Spleen (tissue), 11 donors: ENCODE measurements around the gene ZNF778. TPM values are rescaled to one million over a fixed set of nuclear protein-coding genes. Genes with fewer than 3 reads are reported as not detected.
A peak's percentile ranks its signal among the peaks of the same experiment; 100 is the strongest.
"Not testable (repeated sequence)": the region's sequence is repeated elsewhere in the genome, so short reads cannot be mapped to it uniquely, and the experiment has no call there.

Experiments
- DNase-seq: peaks from one replicate; pipeline ENCODE4 v3.0.0-alpha.2; 2020
- H3K27ac ChIP-seq, 8 donors: fragments of 200-600 bp; sonication (generic) in 7 of 8; 1 replicate in 4 of 8; 2 replicates in 4 of 8; pipeline versions ENCODE4 v1.5.0 to v1.8.0; 2016 to 2021; ENCODE audit warnings: inconsistent platforms in 4 of 8, mild to moderate bottlenecking in 4 of 8, moderate library complexity in 1 of 8
- H3K27me3 ChIP-seq, 7 donors: fragments of 200-600 bp; sonication (generic) in 6 of 7; replicated peaks in 1 of 7; 1 replicate in 4 of 7; 2 replicates in 3 of 7; pipeline versions ENCODE4 v1.5.0 to v1.8.0; 2016 to 2021; ENCODE audit warnings: inconsistent platforms in 3 of 7, mild to moderate bottlenecking in 1 of 7
- H3K36me3 ChIP-seq, 6 donors: fragments of 200-600 bp; sonication (generic) in 5 of 6; 1 replicate in 4 of 6; 2 replicates in 2 of 6; pipeline versions ENCODE4 v1.5.0 to v1.8.0; 2016 to 2021; ENCODE audit warnings: inconsistent platforms in 2 of 6
- H3K4me1 ChIP-seq, 6 donors: fragments of 200-600 bp; sonication (generic) in 5 of 6; 1 replicate in 3 of 6; 2 replicates in 3 of 6; pipeline versions ENCODE4 v1.5.0 to v1.8.0; 2016 to 2021; ENCODE audit warnings: inconsistent platforms in 3 of 6
- H3K4me3 ChIP-seq, 8 donors: fragments of 200-600 bp; sonication (generic) in 7 of 8; 1 replicate in 4 of 8; 2 replicates in 4 of 8; pipeline versions ENCODE4 v1.5.0 to v1.8.0; 2016 to 2021; ENCODE audit warnings: inconsistent platforms in 4 of 8, mild to moderate bottlenecking in 4 of 8, moderate library complexity in 2 of 8
- H3K9me3 ChIP-seq, 8 donors: fragments of 200-600 bp; sonication (generic) in 7 of 8; 1 replicate in 4 of 8; 2 replicates in 4 of 8; pipeline versions ENCODE4 v1.5.0 to v1.8.0; 2016 to 2021; ENCODE audit warnings: inconsistent platforms in 4 of 8
- POLR2A ChIP-seq, 3 donors: fragments of 450-650 bp; IDR thresholded peaks; one replicate each; pipeline ENCODE4 v1.5.1; 2017; ENCODE audit warnings: antibody characterized with exemption in 3 of 3, mild to moderate bottlenecking in 1 of 3
- POLR2AphosphoS5 ChIP-seq, 3 donors: sonication (generic); formaldehyde crosslinking; IDR thresholded peaks; one replicate each; pipeline ENCODE4 v1.5.1; 2017; ENCODE audit warnings: antibody characterized with exemption in 3 of 3
- WGBS, 5 donors: extraction: QIAGEN DNeasy Blood & Tissue Kit in 3 of 5; methylation state at CpG; one replicate each; pipeline versions ENCODE4 v1.1.5 to v1.1.7; 2013 to 2018; 5-methylcytosine and 5-hydroxymethylcytosine counted together
- intact Hi-C: fragments of 100-400 bp; cut with DNase I; formaldehyde crosslinking; loops from one replicate; pipeline ENCODE4 v1.15.0; 2023; ENCODE audit warnings: low total_unique reads
- polyA plus RNA-seq, 3 donors: library from polyadenylated mRNA; stranded (reverse); fragments of 200-250 nt; gene quantifications; one replicate each; pipeline ENCODE4 v1.2.1, GENCODE V29; 2013
- total RNA-seq, 7 donors: library from RNA; depleted of rRNA in 3 of 7; stranded (reverse); fragments of >200 nt in 3 of 7; fragmentation: NEBNext Ultra II Directional in 4 of 7; extraction: Animal tissue kit (Norgen Biotek cat#: 25700) in 4 of 7; gene quantifications; one replicate each; pipeline versions ENCODE4 v1.1.0 to v1.2.1, GENCODE V29; 2016 to 2021
- TF ChIP-seq, protein P1 (sequence below), 11 experiments: fragments of 200-600 bp in 7 of 11; fragments of 450-650 bp in 4 of 11; sonication (generic) in 4 of 11; IDR thresholded peaks in 8 of 11; conservative IDR thresholded peaks in 3 of 11; 1 replicate in 7 of 11; 2 replicates in 4 of 11; pipeline versions ENCODE4 v1.4.0 to v1.8.0; 2016 to 2021; ENCODE audit warnings: antibody characterized with exemption in 11 of 11, inconsistent platforms in 4 of 11, mild to moderate bottlenecking in 1 of 11
- donor health status: healthy with polysubstance abuse.
- donor health status: DM: no; HTN: no; CAD: no; lungs with moderate emphysema.
- donor health status: DM: no; HTN: no; CAD: no.
- donor health status: Bipolar disorder and iron deficiency.
- donor health status: healthy.
- donor health status: DM: no; HTN: no; CAD: no.
- donor health status: DM: yes; HTN: yes; CAD: no.

Gene ZNF778
- total and polyA plus RNA-seq, 10 donors, result 1.6 to 34.4 (median 10.7) TPM

DNA sequence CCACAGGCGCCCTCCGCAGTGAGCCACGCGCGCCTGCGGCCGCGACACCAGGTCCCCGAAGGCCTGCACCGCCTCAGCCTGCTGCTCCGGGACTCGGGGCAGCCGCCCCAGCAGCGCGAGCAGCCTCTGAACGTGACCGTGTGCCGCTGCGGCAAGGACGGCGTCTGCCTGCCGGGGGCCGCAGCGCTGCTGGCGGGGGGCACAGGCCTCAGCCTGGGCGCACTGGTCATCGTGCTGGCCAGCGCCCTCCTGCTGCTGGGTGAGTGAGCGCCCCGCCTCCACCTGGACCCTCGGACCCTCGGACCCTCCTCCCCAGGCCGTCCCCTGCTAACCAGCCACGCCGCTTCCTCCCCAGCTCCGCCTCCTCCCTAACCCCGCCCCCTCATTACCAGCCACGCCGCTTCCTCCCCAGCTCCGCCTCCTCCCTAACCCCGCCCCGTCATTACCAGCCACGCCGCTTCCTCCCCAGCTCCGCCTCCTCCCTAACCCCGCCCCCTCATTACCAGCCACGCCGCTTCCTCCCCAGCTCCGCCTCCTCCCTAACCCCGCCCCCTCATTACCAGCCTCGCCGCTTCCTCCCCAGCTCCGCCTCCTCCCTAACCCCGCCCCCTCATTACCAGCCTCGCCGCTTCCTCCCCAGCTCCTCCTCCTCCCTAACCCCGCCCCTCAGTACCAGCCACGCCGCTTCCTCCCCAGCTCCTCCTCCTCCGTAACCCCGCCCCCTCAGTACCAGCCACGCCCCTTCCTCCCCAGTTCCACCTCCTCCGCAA, 25.1 kb upstream of the ZNF778 start:
- peak; percentile 90 for DNase-seq
- peak in 1 of 3 donors; percentile 26 for TF ChIP-seq POLR2AphosphoS5 (IDR thresholded peaks at IDR 0.05)
- Histone ChIP-seq H3K4me3 (peak overlapping the region; percentile 23 to 68 (median 38)), H3K27ac (peak overlapping the region in 3 of 8 donors; percentile 33 to 61 (median 50)), H3K27me3 (peaks cover 0 to 29% (median 0%) of the 10 kb centered on the region in 7 donors), H3K4me1 (peaks cover 8 to 19% (median 11%) of the 10 kb centered on the region in 6 donors)
- intact Hi-C loops, H3K9me3 ChIP-seq, H3K36me3 ChIP-seq: not testable (repeated sequence)
- 1 to 4% (median 3%) methylated on average over 30 to 63 of the region's 63 CpGs for WGBS, 5 donors

DNA sequence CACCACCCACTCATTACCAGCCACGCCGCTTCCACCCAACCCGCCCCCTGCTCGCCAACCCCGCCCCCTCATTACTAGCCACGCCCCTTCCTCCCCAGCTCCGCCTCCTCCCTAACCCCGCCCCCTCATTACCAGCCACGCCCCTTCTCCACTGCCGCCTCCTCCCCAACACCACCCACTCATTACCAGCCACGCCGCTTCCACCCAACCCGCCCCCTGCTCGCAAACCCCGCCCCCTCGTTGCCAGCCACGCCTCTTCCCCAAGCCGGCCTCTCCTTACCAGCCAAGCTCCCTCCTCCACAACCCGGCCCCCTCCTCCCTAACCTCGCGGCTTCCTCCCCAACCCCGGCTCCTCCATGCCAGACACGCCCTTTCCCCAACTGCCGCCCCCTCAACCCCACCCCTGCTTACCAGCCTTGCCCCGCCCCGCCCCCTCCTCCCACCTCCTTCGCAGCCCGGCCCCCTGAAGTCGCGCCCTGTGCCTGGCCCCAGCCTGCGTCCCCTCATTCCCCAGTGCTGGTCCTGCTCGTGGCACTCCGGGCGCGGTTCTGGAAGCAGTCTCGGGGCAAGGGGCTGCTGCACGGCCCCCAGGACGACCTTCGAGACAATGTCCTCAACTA, 24.4 kb upstream of the ZNF778 start:
- TF ChIP-seq POLR2AphosphoS5 (IDR thresholded peaks at IDR 0.05), result no peak
- TF ChIP-seq, protein P1, sequence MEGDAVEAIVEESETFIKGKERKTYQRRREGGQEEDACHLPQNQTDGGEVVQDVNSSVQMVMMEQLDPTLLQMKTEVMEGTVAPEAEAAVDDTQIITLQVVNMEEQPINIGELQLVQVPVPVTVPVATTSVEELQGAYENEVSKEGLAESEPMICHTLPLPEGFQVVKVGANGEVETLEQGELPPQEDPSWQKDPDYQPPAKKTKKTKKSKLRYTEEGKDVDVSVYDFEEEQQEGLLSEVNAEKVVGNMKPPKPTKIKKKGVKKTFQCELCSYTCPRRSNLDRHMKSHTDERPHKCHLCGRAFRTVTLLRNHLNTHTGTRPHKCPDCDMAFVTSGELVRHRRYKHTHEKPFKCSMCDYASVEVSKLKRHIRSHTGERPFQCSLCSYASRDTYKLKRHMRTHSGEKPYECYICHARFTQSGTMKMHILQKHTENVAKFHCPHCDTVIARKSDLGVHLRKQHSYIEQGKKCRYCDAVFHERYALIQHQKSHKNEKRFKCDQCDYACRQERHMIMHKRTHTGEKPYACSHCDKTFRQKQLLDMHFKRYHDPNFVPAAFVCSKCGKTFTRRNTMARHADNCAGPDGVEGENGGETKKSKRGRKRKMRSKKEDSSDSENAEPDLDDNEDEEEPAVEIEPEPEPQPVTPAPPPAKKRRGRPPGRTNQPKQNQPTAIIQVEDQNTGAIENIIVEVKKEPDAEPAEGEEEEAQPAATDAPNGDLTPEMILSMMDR (IDR thresholded peaks at IDR 0.05 in 8 of 11, conservative IDR thresholded peaks at IDR 0.05 in 3 of 11), result no peak
- TF ChIP-seq POLR2A (IDR thresholded peaks at IDR 0.05), result no peak
- Histone ChIP-seq H3K27ac (no peak overlapping the region), H3K4me3 (peak overlapping the region in 1 of 8 donors; percentile 68), H3K36me3 (no peaks in the 10 kb centered on the region), H3K4me1 (peaks cover 8 to 19% (median 11%) of the 10 kb centered on the region in 6 donors), H3K9me3 (no peaks in the 10 kb centered on the region), H3K27me3 (peaks cover 0 to 36% (median under 1%) of the 10 kb centered on the region in 7 donors)
- intact Hi-C loops, result no loop called here
- DNase-seq, result peak; percentile 89
- WGBS, 5 donors, result 11 to 15% (median 12%) methylated on average over 30 to 39 of the region's 39 CpGs

DNA sequence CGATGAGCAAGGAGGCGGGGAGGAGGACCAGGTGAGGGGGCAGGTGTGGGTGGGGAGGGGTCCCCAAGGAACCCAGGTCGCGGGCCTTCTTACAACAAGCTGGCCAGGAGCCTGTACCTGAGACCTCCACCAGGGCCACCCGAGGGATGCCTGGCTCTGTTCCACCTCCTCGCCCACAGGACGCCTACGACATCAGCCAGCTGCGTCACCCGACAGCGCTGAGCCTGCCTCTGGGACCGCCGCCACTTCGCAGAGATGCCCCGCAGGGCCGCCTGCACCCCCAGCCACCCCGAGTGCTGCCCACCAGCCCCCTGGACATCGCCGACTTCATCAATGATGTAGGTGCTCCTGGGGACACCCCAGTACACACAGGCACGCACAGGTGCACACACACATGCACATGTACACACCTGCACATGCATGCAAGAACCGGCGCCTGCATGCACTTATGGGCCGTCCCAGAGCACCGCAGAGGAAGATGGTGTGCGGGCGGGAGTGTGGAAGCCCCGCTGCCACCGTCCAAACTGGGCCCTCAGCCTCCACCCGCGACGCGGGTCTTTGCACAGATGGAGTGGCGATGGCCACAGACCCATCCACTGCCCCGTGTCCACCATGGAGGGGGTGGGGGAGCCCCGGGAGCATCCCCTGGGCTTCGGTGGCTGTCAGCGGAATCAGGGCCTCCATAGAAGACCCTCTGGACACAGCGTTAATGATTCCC, 23.8 kb upstream of the ZNF778 start:
- intact Hi-C loops, result no loop called here
- TF ChIP-seq, protein P1 (IDR thresholded peaks at IDR 0.05 in 8 of 11, conservative IDR thresholded peaks at IDR 0.05 in 3 of 11), result no peak
- TF ChIP-seq POLR2AphosphoS5 (IDR thresholded peaks at IDR 0.05) (no peak), POLR2A (IDR thresholded peaks at IDR 0.05) (no peak)
- H3K27me3 ChIP-seq, result peaks cover 0 to 42% (median 7%) of the 10 kb centered on the region in 7 donors
- peak; percentile 84 for DNase-seq
- no peak overlapping the region for H3K27ac ChIP-seq
- WGBS, 5 donors, result 79 to 90% (median 81%) methylated on average over 20 to 38 of the region's 38 CpGs
- H3K9me3 ChIP-seq, result no peaks in the 10 kb centered on the region
- H3K4me1 ChIP-seq, result peaks cover 8 to 19% (median 11%) of the 10 kb centered on the region in 6 donors
- no peaks in the 10 kb centered on the region for H3K36me3 ChIP-seq
- peak overlapping the region in 1 of 8 donors; percentile 68 for H3K4me3 ChIP-seq

DNA sequence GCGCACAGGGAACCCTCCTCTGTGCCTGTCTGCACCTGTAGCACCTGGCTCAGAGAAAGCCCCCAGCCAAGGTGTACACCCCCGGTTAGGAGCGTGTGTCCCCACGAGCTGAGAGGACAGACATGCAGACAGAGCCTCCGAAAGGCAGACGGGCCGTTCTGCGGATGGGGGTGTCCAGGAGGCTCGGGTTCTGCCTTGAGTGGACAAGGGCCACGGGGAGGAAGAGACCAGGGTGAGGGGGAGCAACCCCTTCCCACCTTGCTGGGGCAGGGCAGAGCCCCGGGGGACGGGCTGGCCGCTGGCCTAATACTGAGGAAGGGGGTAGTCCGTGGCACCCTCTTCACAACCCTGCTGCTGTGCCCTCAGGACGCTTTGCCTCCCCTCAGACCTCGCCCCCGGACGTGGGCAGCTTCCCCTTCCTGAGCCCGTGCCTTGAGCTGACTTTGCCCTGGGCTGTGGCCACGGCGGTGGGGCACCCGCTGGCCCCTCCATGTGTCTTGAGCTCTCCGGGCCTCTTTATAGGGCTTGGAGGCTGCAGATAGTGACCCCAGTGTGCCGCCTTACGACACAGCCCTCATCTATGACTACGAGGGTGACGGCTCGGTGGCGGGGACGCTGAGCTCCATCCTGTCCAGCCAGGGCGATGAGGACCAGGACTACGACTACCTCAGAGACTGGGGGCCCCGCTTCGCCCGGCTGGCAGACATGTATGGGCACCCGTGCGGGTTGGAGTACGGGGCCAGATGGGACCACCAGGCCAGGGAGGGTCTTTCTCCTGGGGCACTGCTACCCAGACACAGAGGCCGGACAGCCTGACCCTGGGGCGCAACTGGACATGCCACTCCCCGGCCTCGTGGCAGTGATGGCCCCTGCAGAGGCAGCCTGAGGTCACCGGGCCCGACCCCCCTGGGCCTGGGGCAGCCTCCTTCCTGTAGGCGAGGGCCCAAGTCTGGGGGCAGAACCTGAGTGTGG, 22.9 kb upstream of the ZNF778 start:
- intact Hi-C loops, result no loop called here
- H3K4me3 ChIP-seq, result no peak overlapping the region
- H3K27me3 ChIP-seq, result peaks cover 0 to 51% (median 16%) of the 10 kb centered on the region in 7 donors
- H3K36me3 ChIP-seq, result no peaks in the 10 kb centered on the region
- H3K27ac ChIP-seq, result no peak overlapping the region
- 69 to 78% (median 77%) methylated on average over 23 to 45 of the region's 45 CpGs for WGBS, 5 donors
- no peak for TF ChIP-seq POLR2AphosphoS5 (IDR thresholded peaks at IDR 0.05)
- TF ChIP-seq, protein P1 (IDR thresholded peaks at IDR 0.05 in 8 of 11, conservative IDR thresholded peaks at IDR 0.05 in 3 of 11), result no peak
- no peak for TF ChIP-seq POLR2A (IDR thresholded peaks at IDR 0.05)
- no peaks in the 10 kb centered on the region for H3K9me3 ChIP-seq
- peak; percentile 77 for DNase-seq
- H3K4me1 ChIP-seq, result peaks cover 8 to 28% (median 15%) of the 10 kb centered on the region in 6 donors
